Neutrophil (primary cell): ENCODE measurements around the gene FKBP4.

Source experiments
- H3K27ac ChIP-seq: fragments of 200-600 bp; sonication (generic); 2 replicates; pipeline ENCODE4 v1.5.1; 2016; ENCODE audit warnings: mild to moderate bottlenecking, moderate library complexity
- H3K27me3 ChIP-seq: fragments of 200-600 bp; sonication (generic); 2 replicates; pipeline ENCODE4 v1.6.0; 2016; ENCODE audit warnings: mild to moderate bottlenecking
- H3K36me3 ChIP-seq: fragments of 200-600 bp; sonication (generic); 2 replicates; pipeline ENCODE4 v1.5.1; 2017
- H3K4me1 ChIP-seq, 2 experiments: fragments of 200-600 bp in 1 of 2; sonication (generic) in 1 of 2; 1 replicate in 1 of 2; 2 replicates in 1 of 2; pipeline versions ENCODE4 v1.5.1 to v1.6.1; 2013 to 2016; ENCODE audit warnings: low read depth in 1 of 2, low read length in 1 of 2, mild to moderate bottlenecking in 1 of 2, moderate library complexity in 1 of 2; ENCODE audit not compliant: control insufficient read depth in 1 of 2, insufficient read depth in 1 of 2
- H3K4me3 ChIP-seq, 2 experiments: fragments of 200-600 bp in 1 of 2; sonication (generic) in 1 of 2; 1 replicate in 1 of 2; 2 replicates in 1 of 2; pipeline ENCODE4 v1.5.1; 2013 to 2016; ENCODE audit warnings: low read depth in 1 of 2, low read length in 1 of 2, mild to moderate bottlenecking in 1 of 2, moderate library complexity in 1 of 2
- H3K9me3 ChIP-seq: fragments of 200-600 bp; sonication (generic); 2 replicates; pipeline ENCODE4 v1.5.1; 2016
- CTCF ChIP-seq: fragments of 200-600 bp; sonication (generic); IDR thresholded peaks from 2 replicates; pipeline ENCODE4 v1.5.1; 2016; ENCODE audit warnings: antibody characterized with exemption

Gene FKBP4

DNA sequence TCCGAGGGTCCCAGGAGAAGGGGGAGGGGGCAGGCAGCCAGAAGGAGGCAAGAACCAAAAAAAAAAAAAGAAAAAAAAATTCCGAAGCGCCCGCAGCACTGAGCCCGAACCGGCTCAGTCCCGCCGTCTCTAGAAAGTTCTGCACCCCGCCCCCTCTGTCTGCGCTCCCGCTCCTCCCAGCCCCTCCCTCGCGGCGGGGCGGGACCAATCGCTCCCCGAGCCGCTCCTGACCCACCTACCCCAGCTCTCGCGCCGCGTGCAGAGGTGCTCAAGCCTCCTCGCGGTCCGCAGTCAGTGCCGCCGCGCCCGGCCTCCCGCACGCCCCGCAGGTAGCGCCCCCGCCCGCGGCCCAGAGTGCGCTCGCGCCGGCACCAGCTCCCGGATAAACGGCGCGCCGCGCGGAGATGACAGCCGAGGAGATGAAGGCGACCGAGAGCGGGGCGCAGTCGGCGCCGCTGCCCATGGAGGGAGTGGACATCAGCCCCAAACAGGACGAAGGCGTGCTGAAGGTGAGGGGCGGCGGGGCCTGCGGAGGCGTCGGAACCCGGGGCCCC lies at the start of gene FKBP4:
TSS of gene FKBP4 (plus strand) at position 235 of the 554 bp plus-strand sequence. CDS start at position 405, 170 bp downstream.
- Histone ChIP-seq H3K27me3 (peaks cover 33% of the 10 kb centered on the region), H3K36me3 (no peaks in the 10 kb centered on the region), H3K9me3 (no peaks in the 10 kb centered on the region), H3K4me1 (peaks cover 18 to 21% of the 10 kb centered on the region in 2 experiments), H3K27ac (peak within 1 kb of the TSS; percentile 52), H3K4me3 (peak within 1 kb of the TSS; percentile 81 to 94)
- TF ChIP-seq CTCF, result no peak

GRCh38 chr12:2745655-2746054 lies 49.1 kb upstream of the FKBP4 start:
- no peaks in the 10 kb centered on the region for H3K27me3 ChIP-seq
- H3K27ac ChIP-seq, result no peak overlapping the region
- no peaks in the 10 kb centered on the region for H3K36me3 ChIP-seq
- no peak overlapping the region for H3K4me3 ChIP-seq
- TF ChIP-seq CTCF, result no peak
- no peaks in the 10 kb centered on the region for H3K9me3 ChIP-seq
- H3K4me1 ChIP-seq, result no peaks in the 10 kb centered on the region

DNA sequence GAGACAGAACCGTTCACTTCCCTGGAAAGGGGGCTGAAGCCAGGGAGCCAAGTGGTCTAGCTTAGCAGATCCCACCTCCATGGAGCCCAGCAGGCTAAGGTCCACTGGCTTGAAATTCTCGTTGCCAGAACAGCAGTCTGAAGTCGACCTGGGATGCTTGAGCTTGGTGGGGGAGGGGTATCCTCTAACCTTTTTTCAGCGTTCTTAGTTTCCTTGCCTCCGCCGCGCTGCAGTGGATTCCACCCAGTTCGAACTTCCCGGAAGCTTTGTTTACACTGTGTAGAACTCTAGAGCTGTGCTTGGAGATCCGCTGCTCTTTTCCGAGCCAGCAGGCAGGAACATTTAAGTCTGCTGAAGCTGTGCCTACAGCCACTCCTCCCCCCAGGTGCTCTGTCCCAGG lies 45.2 kb upstream of the FKBP4 start:
- Histone ChIP-seq H3K27me3 (peaks cover 38% of the 10 kb centered on the region), H3K4me3 (no peak overlapping the region), H3K36me3 (no peaks in the 10 kb centered on the region), H3K4me1 (no peaks in the 10 kb centered on the region), H3K9me3 (no peaks in the 10 kb centered on the region), H3K27ac (no peak overlapping the region)
- TF ChIP-seq CTCF, result no peak

- Histone ChIP-seq H3K36me3 (no peaks in the 10 kb centered on the region), H3K9me3 (no peaks in the 10 kb centered on the region), H3K4me1 (no peaks in the 10 kb centered on the region), H3K4me3 (no peak overlapping the region), H3K27ac (no peak overlapping the region), H3K27me3 (peaks cover 42% of the 10 kb centered on the region)
- TF ChIP-seq CTCF, result no peak
These were observed 44.6 kb upstream of the FKBP4 start for GRCh38 chr12:2750185-2750584.

DNA sequence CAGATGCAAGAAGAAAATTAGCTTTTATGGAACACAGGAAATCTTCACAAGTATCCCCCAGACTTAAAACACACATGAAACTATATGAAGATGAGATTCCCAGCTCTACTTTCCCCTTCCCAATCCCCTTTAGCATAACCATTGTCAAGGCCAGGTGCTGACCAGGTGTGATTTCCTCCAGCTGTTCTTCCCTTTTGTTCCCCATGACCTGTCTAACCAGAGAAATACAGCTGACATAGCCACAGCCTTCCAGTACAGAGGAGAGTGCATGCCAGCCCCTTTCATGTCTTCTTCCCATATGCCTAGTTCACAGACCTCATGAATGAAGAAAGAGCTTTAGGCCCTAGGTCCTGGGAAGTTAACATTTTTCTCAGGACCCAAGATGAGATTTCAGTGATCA lies 43.5 kb upstream of the FKBP4 start:
- no peak overlapping the region for H3K4me3 ChIP-seq
- no peaks in the 10 kb centered on the region for H3K9me3 ChIP-seq
- peaks cover 42% of the 10 kb centered on the region for H3K27me3 ChIP-seq
- H3K4me1 ChIP-seq, result no peaks in the 10 kb centered on the region
- no peak for TF ChIP-seq CTCF
- H3K27ac ChIP-seq, result no peak overlapping the region
- no peaks in the 10 kb centered on the region for H3K36me3 ChIP-seq

DNA sequence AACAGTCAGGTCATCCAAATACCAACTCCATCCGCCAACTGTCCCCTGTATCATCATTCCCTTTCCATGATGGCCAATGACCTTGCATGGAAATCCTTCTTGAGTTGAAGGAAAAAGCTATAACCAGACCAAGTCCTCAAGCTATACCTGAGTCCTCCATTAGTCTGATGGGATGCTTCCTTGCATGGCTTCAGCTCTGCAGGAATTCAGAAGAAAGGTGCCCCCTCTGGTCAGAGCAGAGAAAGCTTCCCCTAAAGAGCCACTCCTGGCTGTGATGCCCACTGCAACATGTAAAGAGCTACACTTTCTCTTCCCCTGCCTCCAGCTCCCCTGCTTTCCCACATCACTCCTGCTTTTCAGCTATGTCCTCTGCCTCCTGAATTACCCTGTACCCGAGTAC lies 43.1 kb upstream of the FKBP4 start:
- no peak overlapping the region for H3K4me3 ChIP-seq
- no peaks in the 10 kb centered on the region for H3K9me3 ChIP-seq
- no peaks in the 10 kb centered on the region for H3K4me1 ChIP-seq
- peaks cover 42% of the 10 kb centered on the region for H3K27me3 ChIP-seq
- no peak for TF ChIP-seq CTCF
- no peak overlapping the region for H3K27ac ChIP-seq
- H3K36me3 ChIP-seq, result no peaks in the 10 kb centered on the region
